Measurements from ENCODE around the gene IFNGR2. TPM values are rescaled to one million over a fixed set of nuclear protein-coding genes. Genes with fewer than 3 reads are reported as not detected.
"Not testable (repeated sequence)": the region's sequence is repeated elsewhere in the genome, so short reads cannot be mapped to it uniquely, and the experiment has no call there.

Gene IFNGR2
- total RNA-seq, 6 experiments from 2014 or later: 51.2 to 68.6 (median 64.2) TPM

GRCh38 chr21:33360281-33360680 is 42.9 kb upstream of the IFNGR2 start:
- no peak for TF ChIP-seq CTCF (IDR thresholded peaks at IDR 0.05)
- Mint-ChIP-seq H3K27me3 (ENCODE audit: insufficient read depth) (0 out of 2 replicates have a peak, but pooled peaks cover 4% of the 10 kb centered on the region), H3K27ac (peak overlapping the region; percentile 52; the same call in 1 of the 2 replicates), H3K9me3 (no peaks in the 10 kb centered on the region), H3K4me1 (ENCODE audit: low read depth) (peaks cover 30% of the 10 kb centered on the region), H3K4me3 (no peak overlapping the region), H3K36me3 (ENCODE audit: low read depth) (0 out of 2 replicates have a peak, but pooled peaks cover 8% of the 10 kb centered on the region)
- DNase-seq: no peak

- H3K4me3 Mint-ChIP-seq: peak overlapping the region; percentile 35; the same call in 1 of the 2 replicates
- H3K36me3 Mint-ChIP-seq (ENCODE audit: low read depth): 0 out of 2 replicates have a peak, but pooled peaks cover 5% of the 10 kb centered on the region
- peaks cover 2% of the 10 kb centered on the region; the same call in 1 of the 2 replicates for H3K9me3 Mint-ChIP-seq
- peak; percentile 92 for TF ChIP-seq CTCF (IDR thresholded peaks at IDR 0.05)
- peak overlapping the region; percentile 17; the same call in 1 of the 2 replicates for H3K27ac Mint-ChIP-seq
- DNase-seq: peak; percentile 39
- H3K4me1 Mint-ChIP-seq (ENCODE audit: low read depth): peaks cover 28% of the 10 kb centered on the region
- 0 out of 2 replicates have a peak, but pooled peaks cover 4% of the 10 kb centered on the region for H3K27me3 Mint-ChIP-seq (ENCODE audit: insufficient read depth)
Observed at GRCh38 chr21:33360881-33361602, 42.2 kb upstream of the IFNGR2 start.

- H3K4me1 Mint-ChIP-seq (ENCODE audit: low read depth): peaks cover 28% of the 10 kb centered on the region
- no peak overlapping the region for H3K27ac Mint-ChIP-seq
- H3K27me3 Mint-ChIP-seq (ENCODE audit: insufficient read depth): peaks cover 4% of the 10 kb centered on the region; the same call in 1 of the 2 replicates
- no peak overlapping the region for H3K4me3 Mint-ChIP-seq
- no peak for DNase-seq
- H3K9me3 Mint-ChIP-seq: peaks cover 12% of the 10 kb centered on the region
- no peak for TF ChIP-seq CTCF (IDR thresholded peaks at IDR 0.05)
- H3K36me3 Mint-ChIP-seq (ENCODE audit: low read depth): peaks cover 12% of the 10 kb centered on the region
Observed at GRCh38 chr21:33362044-33362555, 41.1 kb upstream of the IFNGR2 start.

- DNase-seq; H3K4me3 Mint-ChIP-seq; H3K27ac Mint-ChIP-seq; H3K27me3 Mint-ChIP-seq (ENCODE audit: insufficient read depth): not testable (repeated sequence)
- H3K36me3 Mint-ChIP-seq (ENCODE audit: low read depth): peaks cover 29% of the 10 kb centered on the region
- H3K4me1 Mint-ChIP-seq (ENCODE audit: low read depth): peaks cover 28% of the 10 kb centered on the region
- peaks cover 29% of the 10 kb centered on the region for H3K9me3 Mint-ChIP-seq
Observed at GRCh38 chr21:33363911-33364609, 39.2 kb upstream of the IFNGR2 start.

DNA sequence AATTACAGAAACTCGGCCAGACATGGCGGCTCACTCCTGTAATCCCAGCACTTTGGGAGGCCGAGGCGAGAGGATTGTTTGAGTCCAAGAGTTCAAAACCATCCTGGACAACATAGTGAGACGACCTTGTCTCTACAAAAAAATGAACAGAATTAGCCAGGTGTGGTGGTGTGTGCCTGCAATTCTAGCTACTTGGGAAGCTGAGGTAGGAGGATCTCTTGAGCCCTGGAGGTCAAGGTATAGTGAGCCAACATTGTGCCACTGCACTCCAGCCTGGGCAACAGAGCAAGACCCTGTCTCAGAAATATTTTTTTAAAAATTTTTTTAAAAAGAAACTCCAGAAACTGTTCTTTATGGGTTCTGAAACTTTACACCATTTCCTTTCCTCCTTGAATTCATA is 38.4 kb upstream of the IFNGR2 start:
- H3K4me1 Mint-ChIP-seq (ENCODE audit: low read depth): peaks cover 24% of the 10 kb centered on the region
- peaks cover 29% of the 10 kb centered on the region for H3K36me3 Mint-ChIP-seq (ENCODE audit: low read depth)
- TF ChIP-seq CTCF (IDR thresholded peaks at IDR 0.05): no peak
- H3K9me3 Mint-ChIP-seq: peaks cover 37% of the 10 kb centered on the region
- DNase-seq: no peak
- peaks cover 7% of the 10 kb centered on the region for H3K27me3 Mint-ChIP-seq (ENCODE audit: insufficient read depth)
- H3K27ac Mint-ChIP-seq: no peak overlapping the region
- no peak overlapping the region for H3K4me3 Mint-ChIP-seq

Data from HFFc6 (cell line).